HG03378 (cell line): ENCODE results near the gene LEAP2.

Experiments used
- ATAC-seq: cut with Tn5 transposase; IDR thresholded peaks from one replicate; pipeline ENCODE4 v1.9.1; 2021; ENCODE audit warnings: mild to moderate bottlenecking, moderate library complexity; ENCODE audit not compliant: unreplicated experiment

Gene LEAP2

DNA sequence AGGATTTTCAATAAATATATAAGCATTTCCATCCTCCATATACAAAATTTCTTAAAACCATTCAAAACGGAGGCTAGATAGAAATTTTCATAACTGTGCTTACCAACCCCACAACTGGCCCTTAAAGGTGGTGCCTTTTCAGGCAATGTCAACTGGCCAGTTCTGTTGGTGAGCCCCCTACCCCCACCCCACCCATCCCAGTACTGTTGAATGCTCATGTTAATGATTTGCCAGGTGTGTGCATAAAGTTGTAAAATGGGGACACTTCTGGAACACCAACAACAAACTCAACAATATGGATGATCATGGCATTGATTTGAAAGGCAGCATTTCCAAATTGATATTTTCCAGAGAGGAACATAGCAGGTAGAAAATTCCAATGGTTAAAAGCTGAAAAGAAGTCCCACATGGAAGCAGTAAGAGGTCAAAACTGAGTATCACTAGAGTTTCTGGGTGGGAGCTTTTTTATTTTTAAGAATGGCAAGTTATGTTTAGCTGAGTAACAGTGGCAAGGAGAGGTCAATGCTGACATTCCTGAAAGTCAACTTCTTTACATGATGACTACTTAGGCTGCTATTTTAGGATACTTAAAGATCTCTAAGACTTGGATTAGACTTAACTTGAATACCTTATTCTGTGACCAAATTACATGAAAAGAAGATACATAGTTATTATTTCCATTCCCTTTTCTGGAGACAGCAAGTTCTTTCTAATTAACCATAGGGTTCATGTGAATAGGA is 2.7 kb downstream of the LEAP2 start:
- ATAC-seq, result no peak

DNA sequence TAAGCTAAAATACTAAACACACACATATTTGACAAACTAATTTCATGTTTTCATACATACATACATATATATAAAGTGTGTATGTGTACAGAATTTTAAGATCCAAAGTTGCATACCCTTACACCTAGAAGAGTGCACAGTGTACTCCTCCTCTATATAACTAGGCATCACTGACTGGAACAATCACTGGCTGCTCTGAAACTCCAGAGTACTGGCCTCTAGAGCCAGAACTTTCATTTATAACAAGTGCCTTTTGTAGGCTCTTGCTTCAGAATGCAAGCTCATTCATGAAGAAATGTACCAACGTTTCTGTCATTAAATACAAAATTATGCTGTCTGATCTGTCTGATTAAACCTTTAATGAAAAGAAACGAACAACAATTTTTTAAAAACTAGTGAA is 4.0 kb downstream of the LEAP2 start:
- no peak for ATAC-seq

DNA sequence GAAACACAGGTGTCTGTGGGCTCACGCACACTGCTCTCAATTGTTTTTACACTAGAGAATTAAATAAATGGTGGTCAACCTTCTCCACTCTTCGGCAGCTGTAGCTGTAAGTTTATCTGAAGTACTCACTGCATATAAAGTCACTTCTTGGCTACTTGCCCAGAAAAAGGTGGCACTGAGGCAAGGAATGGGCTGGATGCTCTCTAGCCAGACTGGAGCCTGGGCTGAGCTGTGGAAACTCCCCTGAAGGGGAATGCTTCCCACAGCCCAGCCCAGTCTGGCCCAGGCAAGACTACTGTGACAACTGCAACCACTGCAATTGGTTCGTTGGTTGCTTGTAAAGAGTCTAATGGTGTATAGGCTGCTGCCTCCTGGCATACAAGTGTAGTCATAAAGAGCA is 4.5 kb downstream of the LEAP2 start:
- ATAC-seq, result no peak

DNA sequence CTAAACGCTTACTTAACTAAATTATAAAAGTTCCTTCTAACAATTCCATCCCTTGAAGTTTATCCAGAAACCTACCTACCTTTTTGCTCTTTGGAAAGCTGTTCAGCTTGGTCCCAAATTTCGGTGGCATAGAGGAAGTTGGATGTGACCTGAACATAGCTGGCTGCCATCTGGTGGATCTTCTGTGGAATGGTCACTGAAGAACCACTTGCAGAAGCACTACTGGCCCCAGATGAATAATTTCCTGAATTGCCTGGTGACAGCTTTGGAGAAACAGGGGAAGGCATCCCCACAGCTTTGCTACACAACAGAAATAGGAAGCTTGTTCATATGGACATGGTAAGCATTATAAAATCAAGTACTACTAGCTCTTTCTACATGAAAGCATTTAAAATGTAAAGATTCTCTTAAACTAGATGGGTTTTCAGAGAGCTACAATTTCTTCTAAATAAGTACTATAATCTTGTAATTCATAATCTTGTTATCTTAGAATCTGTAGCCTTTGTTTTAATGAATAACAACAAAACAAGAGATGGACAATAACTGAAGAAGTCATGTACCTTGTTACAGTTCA is 9.9 kb downstream of the LEAP2 start:
- no peak for ATAC-seq

DNA sequence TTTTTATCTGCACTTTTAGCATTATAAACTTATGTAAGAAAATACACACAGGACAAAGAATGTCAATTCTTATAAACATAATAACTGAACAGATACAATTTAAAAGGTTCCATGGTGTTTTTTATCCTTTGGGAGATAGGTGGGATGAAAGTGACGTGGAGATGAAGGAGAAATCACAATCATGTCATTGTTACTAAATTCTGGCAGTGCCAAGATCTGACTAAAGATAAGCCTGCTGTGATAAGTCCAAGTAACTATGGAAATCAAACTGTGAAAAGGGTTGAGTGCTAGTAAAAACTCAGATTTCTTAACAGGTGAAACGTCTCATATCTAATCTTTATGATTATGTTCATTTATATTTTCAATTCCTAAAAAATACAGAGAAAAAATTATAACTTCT is 11.1 kb downstream of the LEAP2 start:
- ATAC-seq, result no peak

DNA sequence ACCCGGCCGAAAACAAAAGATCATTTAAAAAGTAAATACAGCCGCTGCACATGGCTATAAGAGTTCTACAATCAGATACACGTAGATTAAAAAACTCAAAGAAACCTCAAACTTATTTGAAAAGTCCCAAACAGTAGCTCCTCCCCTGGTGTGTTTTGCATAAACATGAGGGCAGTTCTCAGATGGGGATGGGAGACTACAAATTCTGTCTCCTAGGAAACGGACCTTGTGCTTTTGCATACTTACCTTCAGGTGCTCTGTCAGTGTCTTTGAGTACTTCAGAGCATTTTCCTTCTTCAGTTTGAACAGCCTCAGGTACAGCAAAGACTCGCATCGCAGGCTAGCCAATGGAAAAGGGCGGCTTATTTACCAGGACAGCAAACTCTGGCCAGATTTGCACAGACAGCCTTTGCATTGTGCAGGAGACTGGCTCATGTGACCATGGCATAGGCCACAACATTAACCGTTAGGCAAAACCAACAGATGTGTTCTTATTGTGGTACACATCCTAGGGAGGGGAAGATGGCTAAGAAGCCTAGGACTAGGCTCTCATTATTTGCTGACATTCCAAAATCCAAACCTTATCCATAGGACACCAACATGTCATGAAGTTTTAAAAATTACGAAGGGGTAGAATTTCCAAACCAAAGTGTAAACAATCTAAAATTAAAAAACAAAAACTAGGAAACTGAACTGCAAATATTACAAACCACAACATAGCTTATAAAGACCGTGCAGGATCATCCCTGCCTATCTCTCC is 12.8 kb downstream of the LEAP2 start:
- ATAC-seq, result no peak

DNA sequence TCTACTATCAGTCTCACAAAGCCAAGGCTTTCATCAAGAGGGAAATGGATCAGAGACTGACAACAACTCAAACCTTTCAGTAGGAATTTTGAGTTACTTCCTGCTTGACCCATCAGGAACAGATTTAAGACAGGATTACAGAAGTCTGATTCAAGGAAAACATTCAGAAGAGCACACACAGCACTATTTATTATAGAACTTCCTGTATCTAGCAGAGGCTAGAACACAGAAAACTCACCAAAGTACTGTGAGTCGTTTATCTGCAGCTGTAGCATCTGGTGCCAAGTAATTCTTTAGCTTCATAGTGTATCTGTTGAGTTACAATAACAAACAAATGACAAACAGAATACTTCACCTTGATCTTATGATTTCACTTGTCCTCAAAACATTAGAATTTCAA is 13.8 kb downstream of the LEAP2 start:
- no peak for ATAC-seq

DNA sequence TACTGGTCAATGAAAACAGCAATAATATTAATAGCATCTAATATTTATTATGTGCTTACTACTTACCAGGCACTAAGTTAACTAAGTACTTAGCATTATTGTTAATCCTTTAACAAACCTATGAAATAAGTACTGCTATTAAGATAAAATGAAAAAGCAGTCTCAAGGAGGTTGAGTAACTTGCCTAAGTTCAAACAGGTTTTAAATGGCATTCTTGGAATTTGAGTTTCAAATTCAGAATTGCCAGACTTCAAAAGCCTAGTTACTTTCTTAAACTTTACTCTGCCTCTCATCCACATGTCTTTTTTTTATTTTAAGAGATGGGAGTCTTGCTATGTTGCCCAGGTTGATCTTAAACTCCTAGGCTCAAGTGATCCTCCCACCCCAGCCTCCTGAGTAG is 16.0 kb downstream of the LEAP2 start:
- ATAC-seq, result no peak

DNA sequence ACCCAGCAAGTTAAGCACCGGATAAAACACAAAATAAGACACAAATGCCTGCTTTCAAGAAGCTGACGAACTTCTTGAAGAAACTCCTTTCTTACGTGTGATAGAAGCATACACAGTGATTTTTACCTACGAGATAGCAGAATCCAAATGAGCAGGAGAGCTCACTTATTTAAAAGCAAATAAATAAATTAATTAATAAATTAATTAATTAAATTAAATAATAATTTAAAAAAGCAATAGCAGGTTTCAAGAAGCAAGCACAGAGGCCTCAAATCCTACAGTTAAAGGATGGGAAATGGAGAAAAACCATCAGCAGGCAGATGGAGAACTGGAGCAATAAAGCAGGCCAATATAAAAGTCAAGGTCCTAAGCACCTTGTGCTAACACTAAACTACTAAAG is 17.3 kb downstream of the LEAP2 start:
- no peak for ATAC-seq

DNA sequence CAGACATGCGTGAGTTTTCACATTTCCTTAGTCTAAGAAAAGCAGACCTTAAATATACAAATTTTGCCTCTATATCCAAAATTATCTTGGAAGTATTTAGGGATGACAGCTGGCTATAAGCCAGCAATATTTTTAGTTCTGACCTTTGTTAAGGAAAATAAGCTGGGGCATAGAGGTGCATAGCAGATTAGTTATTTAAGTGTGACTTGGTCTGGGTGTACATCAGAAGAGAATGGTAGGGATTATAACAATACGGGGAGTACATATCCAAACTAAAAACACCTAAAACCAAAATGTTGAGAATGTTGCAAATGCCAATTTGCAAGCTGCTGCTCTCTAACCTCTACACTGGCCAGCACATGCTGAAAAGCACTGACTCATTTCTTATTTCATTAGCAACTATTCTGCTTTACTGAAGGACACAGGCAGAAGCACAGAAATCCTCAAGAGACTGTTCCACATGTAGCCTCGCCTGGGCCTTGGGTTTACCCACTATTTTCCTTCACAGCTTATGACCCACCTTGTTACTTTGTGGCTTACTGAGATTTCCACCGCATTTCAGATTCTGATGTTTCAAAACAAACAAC is 22.3 kb downstream of the LEAP2 start:
- ATAC-seq, result no peak

DNA sequence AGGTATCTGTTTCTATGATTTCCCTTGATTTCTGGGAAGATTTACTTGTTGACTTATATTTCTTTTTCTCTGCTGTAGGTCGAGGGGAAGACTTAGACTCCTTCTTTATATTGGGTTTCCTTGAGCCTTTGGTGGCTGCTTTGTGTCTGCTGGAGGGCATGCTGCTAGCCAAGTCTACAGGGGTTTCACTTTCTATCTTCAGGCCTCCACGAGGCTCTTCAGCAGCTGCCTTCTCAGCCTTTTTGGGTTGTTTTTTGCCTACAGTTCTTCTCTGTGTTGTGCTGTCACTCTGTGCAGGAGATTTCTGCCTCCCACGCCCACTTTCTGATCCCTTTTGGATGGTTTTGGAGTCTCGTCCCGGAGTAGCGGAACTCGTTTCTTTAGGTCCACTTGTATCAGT is 23.2 kb downstream of the LEAP2 start:
- no peak for ATAC-seq

DNA sequence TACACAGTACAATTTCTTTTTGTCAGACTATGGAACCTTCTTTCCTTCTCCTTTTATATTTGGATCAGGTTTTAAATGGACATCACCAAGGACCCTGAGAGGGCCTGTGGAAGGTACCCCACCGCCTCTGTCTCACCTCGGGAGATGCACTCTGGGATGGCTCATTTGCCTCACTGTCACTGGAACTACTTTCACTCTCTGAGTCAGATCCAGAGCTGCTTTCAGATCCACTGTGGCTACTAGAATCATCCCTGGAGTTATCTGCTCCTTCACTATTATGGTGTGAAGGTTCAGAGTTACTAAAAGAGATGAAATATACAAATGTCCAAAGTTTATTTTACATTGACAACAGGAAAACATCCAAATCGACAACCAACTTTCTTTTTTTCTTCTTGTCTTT is 24.6 kb downstream of the LEAP2 start:
- no peak for ATAC-seq

DNA sequence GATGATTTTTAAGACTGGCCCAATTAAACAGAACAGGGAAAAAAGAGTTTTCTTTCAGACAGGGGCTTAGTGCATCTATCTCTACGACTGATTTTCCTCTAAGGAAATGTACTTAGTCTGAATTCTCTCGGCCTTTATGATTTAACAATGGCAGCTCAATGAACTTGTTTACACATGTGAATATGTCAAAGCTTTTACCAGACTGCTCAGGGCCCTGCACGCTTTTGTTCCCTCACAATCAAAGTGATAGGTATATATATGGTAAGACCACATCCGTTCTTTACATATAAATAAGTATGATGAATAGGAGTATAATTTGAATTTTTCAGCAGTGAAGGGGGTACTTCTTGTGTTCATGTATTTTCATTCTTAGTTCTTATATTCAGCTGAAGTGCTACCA is 27.6 kb downstream of the LEAP2 start:
- no peak for ATAC-seq

DNA sequence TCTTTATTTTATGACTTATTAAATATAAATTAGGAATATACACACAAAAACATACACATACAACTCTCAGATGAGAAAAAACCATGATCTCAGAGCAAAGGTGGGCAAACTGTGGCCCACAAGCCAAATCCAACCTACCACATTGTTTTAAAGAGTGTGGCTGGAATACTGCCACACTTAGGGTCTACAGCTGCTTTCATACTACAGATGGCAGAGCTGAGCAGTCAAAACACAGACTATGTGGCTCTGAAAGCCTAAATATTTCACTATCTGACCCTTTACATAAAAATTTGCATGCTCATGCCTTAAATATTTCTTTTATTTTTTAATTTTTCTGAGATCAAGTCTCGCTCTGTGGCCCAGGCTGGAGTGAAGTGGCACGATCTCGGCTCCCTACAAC is 28.3 kb downstream of the LEAP2 start:
- no peak for ATAC-seq

DNA sequence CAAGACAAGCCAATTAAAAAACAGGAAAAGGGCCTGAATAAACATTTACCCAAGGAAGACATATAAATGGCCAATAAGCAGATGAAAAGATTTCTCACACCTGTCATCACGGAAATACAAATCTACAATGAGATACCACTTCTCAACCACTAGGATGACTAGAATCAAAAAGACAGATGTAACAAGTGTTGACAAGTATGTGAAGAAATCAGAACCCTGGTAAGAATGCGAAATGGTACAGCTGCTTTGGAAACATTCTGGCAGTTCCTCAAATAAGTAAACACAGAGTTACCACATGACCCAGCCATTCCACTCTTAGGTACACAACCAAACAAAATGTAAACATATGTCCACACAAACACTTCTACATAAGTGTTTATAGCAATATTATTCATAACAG is 32.5 kb downstream of the LEAP2 start:
- ATAC-seq, result no peak

DNA sequence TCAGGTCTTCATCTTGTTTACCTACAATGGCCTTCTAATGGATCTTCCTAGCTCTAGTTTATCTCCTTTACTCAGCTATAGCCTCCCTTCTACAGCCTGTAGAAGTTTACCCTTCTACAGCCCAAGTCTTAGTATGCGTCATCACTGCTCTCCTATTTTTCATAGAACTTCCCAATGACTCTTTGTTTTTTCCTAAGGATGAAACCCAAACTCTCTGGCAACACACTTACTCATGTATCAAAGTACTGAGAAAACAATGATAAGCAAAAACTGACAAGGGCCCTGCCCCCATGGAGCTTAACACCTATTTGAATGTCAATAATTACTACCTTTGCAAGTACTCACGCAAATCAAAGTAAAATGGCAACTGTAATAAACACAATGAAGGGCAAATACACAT is 33.7 kb downstream of the LEAP2 start:
- ATAC-seq, result no peak

DNA sequence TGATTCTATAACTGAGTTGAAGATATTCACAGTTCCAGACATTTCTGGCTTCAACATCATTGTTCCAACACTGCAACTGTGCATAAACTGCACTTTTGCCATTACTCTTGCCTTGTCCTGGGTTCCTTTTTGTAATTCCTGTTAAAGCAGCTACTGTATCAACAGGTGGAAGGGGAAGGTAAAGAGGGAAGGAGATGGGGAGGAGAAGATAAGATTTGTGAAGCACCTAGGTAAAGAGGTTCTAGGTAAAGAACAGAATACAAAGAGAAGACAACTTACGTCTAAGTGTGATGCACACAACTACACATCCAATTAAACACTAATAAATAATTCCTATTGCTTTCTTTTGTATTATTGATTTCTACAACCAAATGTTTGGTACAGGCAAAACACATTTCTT is 36.2 kb downstream of the LEAP2 start:
- ATAC-seq, result no peak

DNA sequence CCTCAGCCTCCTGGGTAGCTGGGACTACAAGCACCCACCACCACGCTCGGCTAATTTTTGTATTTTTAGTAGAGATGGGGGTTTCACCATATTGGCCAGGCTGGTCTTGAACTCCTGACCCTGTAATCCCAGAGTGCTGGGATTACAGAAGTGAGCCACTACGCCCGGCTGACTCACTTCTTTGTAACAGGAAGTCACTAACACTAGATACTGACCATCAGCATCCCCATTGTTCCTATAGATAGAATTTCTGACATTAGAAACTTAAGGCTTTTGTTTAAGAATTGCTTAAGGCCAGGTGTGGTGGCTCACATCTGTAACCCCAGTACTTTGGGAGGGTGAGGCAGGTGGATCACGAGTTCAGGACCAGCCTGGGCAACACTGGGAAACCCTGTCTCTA is 42.2 kb downstream of the LEAP2 start:
- no peak for ATAC-seq

DNA sequence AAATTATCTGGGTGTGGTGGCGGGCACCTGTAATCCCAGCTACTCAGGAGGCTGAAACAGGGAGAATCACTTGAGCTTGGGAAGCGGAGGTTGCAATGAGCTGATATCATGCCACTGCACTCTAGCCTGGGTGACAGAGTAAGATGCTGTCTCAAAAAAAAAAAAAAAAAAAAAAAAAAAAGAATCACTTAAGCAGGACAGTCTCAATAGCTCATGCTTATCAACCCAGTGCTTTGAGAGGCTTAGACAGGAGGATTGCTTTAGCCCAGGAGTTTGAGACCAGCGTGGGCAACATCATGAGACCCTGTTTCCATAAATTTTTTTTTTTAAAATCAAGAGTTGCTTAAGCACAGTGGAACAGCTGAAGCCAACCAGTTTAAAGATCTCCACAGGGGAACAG is 42.6 kb downstream of the LEAP2 start:
- ATAC-seq, result no peak
